HepG2 (cell line): Measurements from ENCODE around the gene JMJD1C. TPM values are rescaled to one million over a fixed set of nuclear protein-coding genes. Genes with fewer than 3 reads are reported as not detected.

Experiments
- ATAC-seq: fragments of 200-7000 bp; cut with Tn5 transposase; 3 replicates; pipeline ENCODE4 v1.9.1; 2020; ENCODE audit warnings: mild to moderate bottlenecking, moderate library complexity
- BruUV-seq: library from RNA; stranded (reverse); fragments of 400-500 nt; replicated peaks from 2 replicates; lab custom pipeline; 2021; lab: Mats Ljungman, UMichigan
- CTCF ChIA-PET: fragments of 300-600 bp; formaldehyde crosslinking; extraction: SDS; loops from one replicate; lab custom pipeline; 2021; ENCODE audit warnings: low total read pairs, inconsistent platforms, low intra/inter-chr PET ratio; lab: Yijun Ruan, JAX
- POLR2A ChIA-PET: fragments of 350-600 bp; sonication (Branson Sonifier 250); formaldehyde crosslinking; loops from one replicate; lab custom pipeline; 2020; ENCODE audit warnings: antibody characterized with exemption, inconsistent platforms; lab: Yijun Ruan, JAX
- DNase-seq: peaks from one replicate; pipeline ENCODE4 v3.0.0-alpha.2; 2015; ENCODE audit warnings: low spot score
- FAIRE-seq: peaks from 3 replicates; lab custom pipeline; 2011; peaks lifted over from hg19 to GRCh38; lab: Jason Lieb, UNC
- H2AFZ ChIP-seq: one replicate; pipeline ENCODE4 v1.6.1; 2011; ENCODE audit warnings: low read length, inconsistent platforms
- H3K27ac ChIP-seq: fragments of 300-600 bp; 3 replicates; pipeline ENCODE4 v1.8.0; 2011; ENCODE audit warnings: mixed run types, mild to moderate bottlenecking, mixed read lengths, low read length, inconsistent platforms; ENCODE audit not compliant: insufficient read depth; ENCODE audit errors: extremely low read length
- H3K27me3 ChIP-seq, 2 experiments: fragments of 200-600 bp in 1 of 2; 2 replicates in 1 of 2; 3 replicates in 1 of 2; pipeline versions ENCODE4 v1.6.0 to v1.8.0; 2011; ENCODE audit warnings: low read length in 2 of 2, mild to moderate bottlenecking in 2 of 2, moderate library complexity in 2 of 2, inconsistent platforms in 1 of 2; ENCODE audit not compliant: insufficient read depth in 2 of 2, control insufficient read depth in 1 of 2
- H3K36me3 ChIP-seq, 2 experiments: fragments of 200-600 bp in 1 of 2; replicated peaks in 1 of 2; 2 replicates in 1 of 2; 3 replicates in 1 of 2; pipeline versions ENCODE4 v1.5.1 to v1.8.0; 2011; ENCODE audit warnings: low read length in 2 of 2, inconsistent platforms in 1 of 2; ENCODE audit not compliant: insufficient read depth in 2 of 2, control insufficient read depth in 1 of 2
- H3K4me1 ChIP-seq: 2 replicates; pipeline ENCODE4 v1.5.1; 2012; ENCODE audit warnings: low read length, inconsistent platforms; ENCODE audit not compliant: insufficient read depth
- H3K4me2 ChIP-seq: 2 replicates; pipeline ENCODE4 v1.6.0; 2011; ENCODE audit warnings: low read depth, low read length, inconsistent platforms
- H3K4me3 ChIP-seq, 3 experiments: fragments of 200-600 bp in 1 of 3; sonication (generic), shearing (Covaris generic) in 1 of 3; replicated peaks in 1 of 3; 2 replicates each; pipeline ENCODE4 v1.5.1; 2011 to 2016; ENCODE audit warnings: low read length in 3 of 3, inconsistent platforms in 2 of 3, low read depth in 2 of 3, mild to moderate bottlenecking in 2 of 3, control low read depth in 1 of 3, mixed read lengths in 1 of 3; ENCODE audit not compliant: insufficient read depth in 1 of 3
- H3K79me2 ChIP-seq: one replicate; pipeline ENCODE4 v1.6.1; 2011; ENCODE audit warnings: low read length, inconsistent platforms; ENCODE audit not compliant: insufficient read depth
- H3K9ac ChIP-seq: 2 replicates; pipeline ENCODE4 v1.6.0; 2011; ENCODE audit warnings: mild to moderate bottlenecking, low read depth, low read length, inconsistent platforms; ENCODE audit not compliant: insufficient read depth
- H3K9me3 ChIP-seq: 2 replicates; pipeline ENCODE4 v1.5.1; 2012; ENCODE audit warnings: mild to moderate bottlenecking, low read length
- H4K20me1 ChIP-seq: 2 replicates; pipeline ENCODE4 v1.6.0; 2011; ENCODE audit warnings: inconsistent platforms, mild to moderate bottlenecking, low read length, moderate library complexity; ENCODE audit not compliant: insufficient read depth
- MXI1 ChIP-seq: IDR thresholded peaks from 3 replicates; pipeline ENCODE4 v1.6.1; 2012; ENCODE audit warnings: low read depth, low read length, inconsistent platforms, borderline replicate concordance
- NR2C2 ChIP-seq: sonication (generic); formaldehyde crosslinking; IDR thresholded peaks from 2 replicates; pipeline ENCODE4 v1.4.0; 2020; ENCODE audit warnings: missing genetic modification reagents, mild to moderate bottlenecking, moderate library complexity, borderline replicate concordance
- NR2F6 ChIP-seq, 2 experiments: IDR thresholded peaks; 2 replicates each; pipeline ENCODE4 v1.6.1; 2016; ENCODE audit warnings: antibody characterized with exemption in 1 of 2, mild to moderate bottlenecking in 1 of 2
- ONECUT2 ChIP-seq: sonication (generic); formaldehyde crosslinking; IDR thresholded peaks from 2 replicates; pipeline ENCODE4 v1.4.0; 2020; ENCODE audit warnings: missing genetic modification reagents
- PTBP1 ChIP-seq: fragments of 200-400 bp; formaldehyde crosslinking; IDR thresholded peaks from 2 replicates; pipeline ENCODE4 v1.6.1; 2018; ENCODE audit warnings: low read length, low read depth; ENCODE audit not compliant: poor library complexity, severe bottlenecking
- RFX5 ChIP-seq: IDR thresholded peaks from 2 replicates; pipeline ENCODE4 v1.6.1; 2011; ENCODE audit warnings: low read depth, low read length, improper control_type of control experiment
- SMAD3 ChIP-seq: sonication (generic); formaldehyde crosslinking; IDR thresholded peaks from 2 replicates; pipeline ENCODE4 v1.4.0; 2020; ENCODE audit warnings: missing genetic modification reagents
- WIZ ChIP-seq: sonication (generic); formaldehyde crosslinking; IDR thresholded peaks from 2 replicates; pipeline ENCODE4 v1.5.1; 2020; ENCODE audit warnings: mild to moderate bottlenecking, missing genetic modification reagents
- ZNF12 ChIP-seq: sonication (generic); formaldehyde crosslinking; IDR thresholded peaks from 2 replicates; pipeline ENCODE4 v1.5.0; 2020; ENCODE audit warnings: missing genetic modification reagents
- ZNF546 ChIP-seq: sonication (generic); formaldehyde crosslinking; conservative IDR thresholded peaks from 2 replicates; pipeline ENCODE4 v1.8.1; 2023; ENCODE audit warnings: mild to moderate bottlenecking, missing genetic modification reagents
- WGBS: methylation state at CpG from one replicate; pipeline ENCODE4 v1.1.6; 2017; ENCODE audit warnings: low lambda C conversion rate; 5-methylcytosine and 5-hydroxymethylcytosine counted together
- in situ Hi-C: cut with HindIII; loops from 2 replicates; pipeline ENCODE4 v1.10.0; 2017; ENCODE audit warnings: low pct_unique_long_range_greater_than_20kb; ENCODE audit not compliant: extremely low pct_ligation_motif_present
- intact Hi-C: fragments of 100-400 bp; cut with micrococcal nuclease; formaldehyde crosslinking; loops from one replicate; pipeline ENCODE4 v1.10.0; 2022; ENCODE audit not compliant: unreplicated experiment
- polyA plus RNA-seq, 8 experiments: library from polyadenylated mRNA; depleted of rRNA in 3 of 8; stranded (reverse) in 7 of 8; unstranded in 1 of 8; fragments of >200 nt; fragmentation: Illumina TruSeq in 4 of 8; extraction: Trizol in 4 of 8; gene quantifications; 2 replicates each; pipeline versions ENCODE4 v1.2.1 to v1.2.3, GENCODE V29; 2011 to 2016; ENCODE audit warnings: low read depth in 4 of 8, missing spikeins in 1 of 8, mixed read lengths in 1 of 8; ENCODE audit not compliant: insufficient read depth in 1 of 8
- total RNA-seq, 5 experiments: library from RNA; depleted of rRNA; stranded (reverse); fragments of >200 nt; fragmentation: Illumina TruSeq; extraction: Trizol; gene quantifications; 2 replicates each; pipeline ENCODE4 v1.2.3, GENCODE V29; 2016; ENCODE audit warnings: low read depth in 1 of 5
- TF ChIP-seq, protein P1 (sequence below): sonication (generic); formaldehyde crosslinking; IDR thresholded peaks from 2 replicates; pipeline ENCODE4 v1.4.0; 2020; ENCODE audit warnings: missing genetic modification reagents, mild to moderate bottlenecking, borderline replicate concordance
- TF ChIP-seq, protein P2 (sequence below): IDR thresholded peaks from 2 replicates; pipeline ENCODE4 v1.6.1; 2012; ENCODE audit warnings: inconsistent platforms
- TF ChIP-seq, protein P3 (sequence below): sonication (generic); formaldehyde crosslinking; IDR thresholded peaks from 2 replicates; pipeline ENCODE4 v1.4.0; 2020; ENCODE audit warnings: missing genetic modification reagents
- TF ChIP-seq, protein P4 (sequence below): sonication (generic); formaldehyde crosslinking; conservative IDR thresholded peaks from 2 replicates; pipeline ENCODE4 v1.4.0; 2020; ENCODE audit warnings: mild to moderate bottlenecking, missing genetic modification reagents, moderate library complexity

JMJD1C gene
- total and polyA plus RNA-seq, 2 of the 13 experiments (the other 11 are each of a cell fraction or from before 2014, with no cell fraction given): 42.3 to 42.7 TPM

DNA sequence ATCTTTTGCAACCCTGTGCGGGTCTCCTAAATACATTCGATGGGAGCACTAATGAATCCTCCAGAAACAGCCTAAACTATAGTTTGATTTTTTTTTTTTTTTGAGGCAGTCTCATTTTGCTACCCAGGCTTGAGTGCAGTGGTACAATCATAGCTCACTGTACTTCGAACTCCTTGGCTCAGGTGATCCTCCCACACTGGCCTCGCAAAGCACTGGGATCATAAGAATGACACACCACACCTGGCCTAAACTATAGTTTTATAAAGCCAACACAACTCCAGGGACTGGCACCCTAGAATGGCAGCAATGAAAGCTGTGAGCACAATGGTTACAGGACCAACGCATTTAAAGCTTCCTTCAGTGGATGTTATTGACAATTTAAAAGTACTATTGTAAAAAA is 14.5 kb upstream of the JMJD1C start (continued):
- no peak for TF ChIP-seq SMAD3 (CRISPR knock-in tag)

DNA sequence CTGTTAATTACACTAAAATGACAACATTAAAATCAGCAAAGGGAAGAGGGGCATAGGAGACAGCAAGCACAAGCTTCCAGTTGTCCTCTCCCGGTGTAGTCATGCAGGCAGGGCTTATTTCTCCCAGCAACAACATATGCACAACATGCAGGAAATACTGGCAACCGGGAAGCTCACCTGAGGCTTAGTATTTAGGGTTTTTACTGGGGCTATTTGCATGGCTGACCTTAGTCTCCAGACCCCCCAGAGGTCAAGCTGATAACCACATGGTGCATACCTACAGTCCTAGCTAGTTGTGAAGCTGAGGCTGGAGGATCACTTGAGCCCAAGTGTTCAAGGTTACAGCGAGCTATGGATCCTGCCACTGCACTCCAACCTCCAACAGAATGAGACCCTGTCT is 12.8 kb upstream of the JMJD1C start:
- BruUV-seq: no TSS peak
- intact Hi-C loops (loop anchor here (5.0 kb wide), 1 partner anchor 39 kb away; no protein-coding TSS in a partner anchor), in situ Hi-C loops (no loop called here)
- Histone ChIP-seq H3K4me2 (peak overlapping the region; percentile 46), H3K9me3 (no peaks in the 10 kb centered on the region), H4K20me1 (peaks cover 13% of the 10 kb centered on the region; the same call in 1 of the 2 replicates), H3K36me3 (no peaks in the 10 kb centered on the region), H3K79me2 (peaks cover 87% of the 10 kb centered on the region), H2AFZ (no peak overlapping the region), H3K4me1 (peaks cover 39% of the 10 kb centered on the region), H3K27ac (peak overlapping the region; percentile 37), H3K4me3 (no peak overlapping the region), H3K9ac (no peak overlapping the region), H3K27me3 (no peaks in the 10 kb centered on the region)
- peak; percentile 95 for ATAC-seq
- WGBS: 33% methylated on average over 3 of the region's 3 CpGs
- peak; percentile 58 for FAIRE-seq
- no peak for DNase-seq
- POLR2A ChIA-PET: interaction anchor here (0.9 kb wide), 1 partner anchor 28 kb away, joined by 3 read pairs; no protein-coding TSS in a partner anchor
- CTCF ChIA-PET: no interaction called here
- TF ChIP-seq ONECUT2 (CRISPR knock-in tag) (no peak), MXI1 (no peak), ZNF546 (CRISPR knock-in tag) (no peak), RFX5 (peak; percentile 29; the same call in 1 of the 2 replicates), NR2F6 (IDR thresholded peaks at IDR 0.05) (peak; percentile 67), NR2F6 (CRISPR knock-in tag; IDR thresholded peaks at IDR 0.05) (peak; percentile 85), NR2C2 (CRISPR knock-in tag) (0 out of 2 replicates have a peak, but pooled peaks have one; percentile 22), WIZ (CRISPR knock-in tag) (peak; percentile 25; the same call in 1 of the 2 replicates), ZNF12 (CRISPR knock-in tag) (peak; percentile 40; the same call in 1 of the 2 replicates), PTBP1 (no peak)
- TF ChIP-seq, protein P1, sequence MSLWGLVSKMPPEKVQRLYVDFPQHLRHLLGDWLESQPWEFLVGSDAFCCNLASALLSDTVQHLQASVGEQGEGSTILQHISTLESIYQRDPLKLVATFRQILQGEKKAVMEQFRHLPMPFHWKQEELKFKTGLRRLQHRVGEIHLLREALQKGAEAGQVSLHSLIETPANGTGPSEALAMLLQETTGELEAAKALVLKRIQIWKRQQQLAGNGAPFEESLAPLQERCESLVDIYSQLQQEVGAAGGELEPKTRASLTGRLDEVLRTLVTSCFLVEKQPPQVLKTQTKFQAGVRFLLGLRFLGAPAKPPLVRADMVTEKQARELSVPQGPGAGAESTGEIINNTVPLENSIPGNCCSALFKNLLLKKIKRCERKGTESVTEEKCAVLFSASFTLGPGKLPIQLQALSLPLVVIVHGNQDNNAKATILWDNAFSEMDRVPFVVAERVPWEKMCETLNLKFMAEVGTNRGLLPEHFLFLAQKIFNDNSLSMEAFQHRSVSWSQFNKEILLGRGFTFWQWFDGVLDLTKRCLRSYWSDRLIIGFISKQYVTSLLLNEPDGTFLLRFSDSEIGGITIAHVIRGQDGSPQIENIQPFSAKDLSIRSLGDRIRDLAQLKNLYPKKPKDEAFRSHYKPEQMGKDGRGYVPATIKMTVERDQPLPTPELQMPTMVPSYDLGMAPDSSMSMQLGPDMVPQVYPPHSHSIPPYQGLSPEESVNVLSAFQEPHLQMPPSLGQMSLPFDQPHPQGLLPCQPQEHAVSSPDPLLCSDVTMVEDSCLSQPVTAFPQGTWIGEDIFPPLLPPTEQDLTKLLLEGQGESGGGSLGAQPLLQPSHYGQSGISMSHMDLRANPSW (CRISPR knock-in tag): 0 out of 2 replicates have a peak, but pooled peaks have one; percentile 31
- TF ChIP-seq, protein P2, sequence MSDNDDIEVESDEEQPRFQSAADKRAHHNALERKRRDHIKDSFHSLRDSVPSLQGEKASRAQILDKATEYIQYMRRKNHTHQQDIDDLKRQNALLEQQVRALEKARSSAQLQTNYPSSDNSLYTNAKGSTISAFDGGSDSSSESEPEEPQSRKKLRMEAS: 0 out of 2 replicates have a peak, but pooled peaks have one; percentile 20
- TF ChIP-seq, protein P3, sequence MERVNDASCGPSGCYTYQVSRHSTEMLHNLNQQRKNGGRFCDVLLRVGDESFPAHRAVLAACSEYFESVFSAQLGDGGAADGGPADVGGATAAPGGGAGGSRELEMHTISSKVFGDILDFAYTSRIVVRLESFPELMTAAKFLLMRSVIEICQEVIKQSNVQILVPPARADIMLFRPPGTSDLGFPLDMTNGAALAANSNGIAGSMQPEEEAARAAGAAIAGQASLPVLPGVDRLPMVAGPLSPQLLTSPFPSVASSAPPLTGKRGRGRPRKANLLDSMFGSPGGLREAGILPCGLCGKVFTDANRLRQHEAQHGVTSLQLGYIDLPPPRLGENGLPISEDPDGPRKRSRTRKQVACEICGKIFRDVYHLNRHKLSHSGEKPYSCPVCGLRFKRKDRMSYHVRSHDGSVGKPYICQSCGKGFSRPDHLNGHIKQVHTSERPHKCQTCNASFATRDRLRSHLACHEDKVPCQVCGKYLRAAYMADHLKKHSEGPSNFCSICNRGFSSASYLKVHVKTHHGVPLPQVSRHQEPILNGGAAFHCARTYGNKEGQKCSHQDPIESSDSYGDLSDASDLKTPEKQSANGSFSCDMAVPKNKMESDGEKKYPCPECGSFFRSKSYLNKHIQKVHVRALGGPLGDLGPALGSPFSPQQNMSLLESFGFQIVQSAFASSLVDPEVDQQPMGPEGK (CRISPR knock-in tag): peak; percentile 27; the same call in 1 of the 2 replicates
- TF ChIP-seq, protein P4, sequence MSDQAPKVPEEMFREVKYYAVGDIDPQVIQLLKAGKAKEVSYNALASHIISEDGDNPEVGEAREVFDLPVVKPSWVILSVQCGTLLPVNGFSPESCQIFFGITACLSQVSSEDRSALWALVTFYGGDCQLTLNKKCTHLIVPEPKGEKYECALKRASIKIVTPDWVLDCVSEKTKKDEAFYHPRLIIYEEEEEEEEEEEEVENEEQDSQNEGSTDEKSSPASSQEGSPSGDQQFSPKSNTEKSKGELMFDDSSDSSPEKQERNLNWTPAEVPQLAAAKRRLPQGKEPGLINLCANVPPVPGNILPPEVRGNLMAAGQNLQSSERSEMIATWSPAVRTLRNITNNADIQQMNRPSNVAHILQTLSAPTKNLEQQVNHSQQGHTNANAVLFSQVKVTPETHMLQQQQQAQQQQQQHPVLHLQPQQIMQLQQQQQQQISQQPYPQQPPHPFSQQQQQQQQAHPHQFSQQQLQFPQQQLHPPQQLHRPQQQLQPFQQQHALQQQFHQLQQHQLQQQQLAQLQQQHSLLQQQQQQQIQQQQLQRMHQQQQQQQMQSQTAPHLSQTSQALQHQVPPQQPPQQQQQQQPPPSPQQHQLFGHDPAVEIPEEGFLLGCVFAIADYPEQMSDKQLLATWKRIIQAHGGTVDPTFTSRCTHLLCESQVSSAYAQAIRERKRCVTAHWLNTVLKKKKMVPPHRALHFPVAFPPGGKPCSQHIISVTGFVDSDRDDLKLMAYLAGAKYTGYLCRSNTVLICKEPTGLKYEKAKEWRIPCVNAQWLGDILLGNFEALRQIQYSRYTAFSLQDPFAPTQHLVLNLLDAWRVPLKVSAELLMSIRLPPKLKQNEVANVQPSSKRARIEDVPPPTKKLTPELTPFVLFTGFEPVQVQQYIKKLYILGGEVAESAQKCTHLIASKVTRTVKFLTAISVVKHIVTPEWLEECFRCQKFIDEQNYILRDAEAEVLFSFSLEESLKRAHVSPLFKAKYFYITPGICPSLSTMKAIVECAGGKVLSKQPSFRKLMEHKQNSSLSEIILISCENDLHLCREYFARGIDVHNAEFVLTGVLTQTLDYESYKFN (CRISPR knock-in tag): 0 out of 2 replicates have a peak, but pooled peaks have one; percentile 18
